Esophagus muscularis mucosa (tissue), 3 donors: ENCODE data around the gene PRELID1.

ENCODE experiments used
- CTCF ChIP-seq, 3 experiments: fragments of 200-600 bp in 2 of 3; fragments of 450-650 bp in 1 of 3; sonication (generic) in 2 of 3; IDR thresholded peaks; one replicate each; pipeline ENCODE4 v1.5.1; 2017 to 2019; ENCODE audit warnings: antibody characterized with exemption in 3 of 3, mild to moderate bottlenecking in 2 of 3, moderate library complexity in 1 of 3
- POLR2A ChIP-seq: fragments of 450-650 bp; IDR thresholded peaks from one replicate; pipeline ENCODE4 v1.6.1; 2017; ENCODE audit warnings: antibody characterized with exemption, moderate library complexity, mild to moderate bottlenecking, low read depth
- POLR2AphosphoS5 ChIP-seq, 2 donors: sonication (generic); formaldehyde crosslinking; IDR thresholded peaks; one replicate each; pipeline ENCODE4 v1.6.1; 2017; ENCODE audit warnings: antibody characterized with exemption in 2 of 2

GRCh38 chr5:177294632-177295031 lies 9.0 kb upstream of the PRELID1 start:
- TF ChIP-seq POLR2A (no peak), POLR2AphosphoS5 (IDR thresholded peaks at IDR 0.05) (no peak), CTCF (IDR thresholded peaks at IDR 0.05) (no peak)
